GM21423 (cell line): ENCODE results near the gene CTR9.
A peak's percentile ranks its signal among the peaks of the same experiment; 100 is the strongest.
"Not testable (repeated sequence)": the region's sequence is repeated elsewhere in the genome, so short reads cannot be mapped to it uniquely, and the experiment has no call there.

Source experiments
- ATAC-seq: cut with Tn5 transposase; IDR thresholded peaks from one replicate; pipeline ENCODE4 v1.9.1; 2021; ENCODE audit warnings: mild to moderate bottlenecking, moderate library complexity; ENCODE audit not compliant: unreplicated experiment

The CTR9 gene

DNA sequence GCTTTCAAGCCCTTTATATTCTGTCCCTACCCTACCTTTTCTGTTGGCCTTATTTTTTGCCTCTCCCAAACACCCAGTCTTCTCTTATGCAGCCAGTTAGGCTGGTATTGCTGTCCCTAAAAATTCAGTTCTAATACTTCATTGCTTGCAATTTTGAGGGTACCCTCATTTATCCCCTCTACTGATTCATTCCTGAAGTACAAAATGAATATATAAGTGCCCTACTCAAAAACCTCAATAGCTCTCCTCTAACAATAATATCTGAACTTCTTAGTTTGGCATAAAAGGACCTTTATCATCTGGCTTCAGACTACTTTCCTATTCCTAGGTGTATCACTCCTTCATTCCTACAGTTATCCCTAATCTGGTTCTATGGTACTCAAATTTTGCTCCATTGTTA is 62.9 kb downstream of the CTR9 start:
- ATAC-seq: no peak

DNA sequence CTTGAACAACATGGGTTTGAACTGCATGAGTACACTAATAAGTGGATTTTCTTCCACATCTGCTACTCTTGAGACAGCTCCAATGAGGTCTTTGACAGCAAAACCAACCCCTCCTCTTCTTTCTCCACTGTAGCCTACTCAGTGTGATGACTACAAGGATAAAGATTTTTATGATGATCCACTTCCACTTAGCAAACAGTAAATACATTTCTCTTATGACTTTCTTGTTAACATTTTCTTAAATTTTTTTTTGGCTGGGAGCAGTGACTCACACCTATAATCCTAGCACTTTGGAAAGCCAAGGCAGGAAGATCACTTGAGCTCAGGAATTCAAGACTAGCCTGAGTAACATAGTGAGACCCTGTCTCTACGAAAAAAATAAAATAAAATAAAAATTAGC is 67.5 kb downstream of the CTR9 start:
- ATAC-seq: no peak

- not testable (repeated sequence) for ATAC-seq
Observed at GRCh38 chr11:10822491-10822890, 71.4 kb downstream of the CTR9 start.

DNA sequence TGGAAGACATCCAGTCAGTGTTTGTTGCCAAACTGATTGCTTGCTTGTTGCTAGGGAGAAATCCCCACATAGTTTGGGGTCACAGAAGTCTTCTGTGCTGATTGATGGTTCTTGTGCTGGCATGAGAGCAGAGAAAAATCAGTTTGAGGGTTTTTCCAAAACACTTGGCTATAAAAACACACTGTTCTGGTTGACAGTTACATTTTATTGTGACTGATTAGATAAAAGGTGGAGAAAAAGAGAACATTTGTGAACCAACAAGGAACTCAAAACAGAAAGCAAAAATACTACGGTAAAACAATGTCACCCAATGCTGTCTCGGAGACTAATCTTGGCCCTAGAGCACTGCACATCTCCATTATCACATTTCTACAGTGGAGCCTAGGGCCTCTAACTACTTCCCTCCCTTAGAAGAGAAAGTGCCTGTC is 72.1 kb downstream of the CTR9 start:
- ATAC-seq: no peak

DNA sequence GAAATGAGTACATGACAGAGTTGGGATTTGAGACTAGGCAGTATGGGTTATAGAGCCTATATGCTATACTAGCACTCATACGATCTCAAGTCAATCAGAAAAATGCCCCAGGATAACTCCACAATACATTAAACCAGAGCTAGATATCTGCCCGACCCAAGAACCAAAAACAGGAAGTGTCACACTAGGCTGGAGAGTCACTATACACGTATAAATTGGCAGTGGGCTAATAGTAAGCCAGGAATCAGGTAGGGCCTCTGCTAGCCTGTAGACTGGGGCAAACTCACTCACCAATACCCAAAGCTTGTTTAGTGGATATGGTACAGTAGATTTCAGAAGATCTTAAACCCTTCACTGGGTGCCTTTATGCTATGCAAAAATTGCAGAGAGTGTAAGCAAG is 73.8 kb downstream of the CTR9 start:
- peak; percentile 71 for ATAC-seq

- no peak for ATAC-seq
Observed at GRCh38 chr11:10828402-10828801, 77.4 kb downstream of the CTR9 start.

GRCh38 chr11:10829139-10829538 is 78.1 kb downstream of the CTR9 start:
- no peak for ATAC-seq
